ENCODE measurements around the gene VIP.

Gene VIP

DNA sequence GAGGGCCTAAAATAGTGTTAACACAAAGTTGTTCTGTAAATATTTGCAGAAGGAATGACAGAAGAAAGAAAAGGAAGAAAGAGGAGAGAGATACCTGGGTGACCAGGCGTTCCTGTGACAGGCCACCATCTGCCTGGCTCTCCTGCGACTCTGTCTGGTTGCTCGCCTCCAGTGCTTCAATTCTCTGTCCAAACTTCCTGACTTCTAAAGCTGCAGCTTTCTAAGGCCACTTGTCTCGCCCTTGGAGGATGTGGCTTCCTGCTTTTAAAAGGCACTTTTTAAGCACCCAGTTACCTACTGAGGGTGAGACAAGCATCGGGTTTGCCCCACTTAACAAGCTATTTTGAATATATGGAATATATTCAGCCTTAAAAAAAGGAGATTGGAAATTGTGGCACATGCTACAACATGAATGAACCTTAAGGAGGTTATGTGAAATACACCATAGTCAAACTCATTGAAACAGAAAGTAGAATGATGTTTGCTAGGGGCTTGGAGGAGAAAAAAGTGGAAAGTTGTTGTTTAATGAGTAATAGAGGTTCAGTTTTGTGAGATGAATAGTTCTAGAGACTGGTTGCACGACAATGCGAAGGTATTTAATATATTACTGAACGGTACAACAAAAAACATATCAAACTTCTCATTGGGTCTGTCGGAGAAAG lies 32.8 kb downstream of the VIP start:
- no peak for DNase-seq (ENCODE audit: low read depth in 3 of 3)

DNA sequence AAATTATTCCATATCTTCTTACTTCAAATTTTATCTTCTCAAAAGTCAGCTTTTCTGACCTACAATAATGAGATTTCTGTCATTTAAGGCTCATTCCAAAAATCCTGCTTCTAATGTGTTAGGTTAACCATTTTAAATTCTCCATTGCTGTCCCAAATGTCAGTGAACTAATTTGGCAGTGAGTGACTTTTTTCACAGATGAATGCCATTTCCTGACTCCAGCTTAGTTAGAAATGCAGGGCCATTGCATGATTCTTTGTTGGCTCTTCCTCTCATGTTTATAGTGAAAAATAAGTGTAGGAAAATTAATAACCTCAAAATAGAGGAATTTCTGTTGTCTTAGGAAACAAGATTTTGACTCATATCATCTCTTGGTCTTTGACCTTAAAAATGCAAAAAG lies 44.1 kb downstream of the VIP start:
- DNase-seq (ENCODE audit: low read depth in 3 of 3): no peak

DNA sequence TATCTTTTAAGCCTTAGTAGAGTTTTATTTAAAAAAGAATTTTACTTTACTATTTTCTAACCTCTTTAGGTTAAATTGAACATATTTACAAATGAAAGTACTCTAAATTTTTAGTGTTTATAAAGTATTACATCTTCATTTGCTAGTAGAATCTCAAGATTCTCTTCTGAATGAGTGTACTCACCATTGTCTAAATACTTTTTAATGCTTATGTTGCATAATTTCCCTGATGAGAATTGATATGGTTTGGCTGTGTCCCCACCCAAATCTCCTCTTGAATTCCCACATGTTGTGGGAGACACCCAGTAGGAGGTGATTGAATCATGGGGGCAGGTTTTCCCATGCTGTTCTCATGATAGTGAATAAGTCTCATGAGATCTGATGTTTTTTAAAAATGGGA lies 53.6 kb downstream of the VIP start:
- no peak for DNase-seq (ENCODE audit: low read depth in 3 of 3)

All from stimulated activated CD4-positive, alpha-beta T cell treated with anti-CD3 and anti-CD28 coated beads, TNF-alpha, amount 100 ng/mL, for 24 hours (primary cell).